NOMO-1 treated with DMSO at 0.1 percent for 48 hours (cell line): ENCODE results near the gene COL17A1.

Experiments used
- DNase-seq: peaks from one replicate; lab custom pipeline; 2025; ENCODE audit not compliant: unreplicated experiment; lab: John Stamatoyannopoulos, UW

COL17A1 gene

GRCh38 chr10:104085801-104086400 is at the start of gene COL17A1:
Gene COL17A1 (minus strand): TSS chr10:104085880. CDS start chr10:104080673, 5,207 bp downstream.
- no peak for DNase-seq

- DNase-seq: no peak
Observed at GRCh38 chr10:104130041-104130440, 44.4 kb upstream of the COL17A1 start.

GRCh38 chr10:104128214-104128613 is 42.5 kb upstream of the COL17A1 start:
- no peak for DNase-seq

GRCh38 chr10:104127411-104127810 is 41.7 kb upstream of the COL17A1 start:
- DNase-seq: no peak

- peak; percentile 5 for DNase-seq
Observed at GRCh38 chr10:104123397-104123796, 37.7 kb upstream of the COL17A1 start.

- no peak for DNase-seq
Observed at GRCh38 chr10:104122225-104123107, 36.8 kb upstream of the COL17A1 start.

- peak; percentile 98 for DNase-seq
Observed at GRCh38 chr10:104121485-104122224, 36.0 kb upstream of the COL17A1 start, which contains the start of gene SFR1. Gene SFR1 (plus strand): TSS chr10:104122171. CDS start chr10:104122184, 13 bp downstream.

- DNase-seq: peak; percentile 65
Observed at GRCh38 chr10:104120903-104121484, 35.3 kb upstream of the COL17A1 start.

- no peak for DNase-seq
Observed at GRCh38 chr10:104120512-104120902, 34.8 kb upstream of the COL17A1 start.

GRCh38 chr10:104119996-104120395 is 34.3 kb upstream of the COL17A1 start:
- no peak for DNase-seq

GRCh38 chr10:104117839-104118323 is 32.2 kb upstream of the COL17A1 start:
- DNase-seq: no peak

GRCh38 chr10:104113376-104113956 is 27.8 kb upstream of the COL17A1 start:
- peak; percentile 2 for DNase-seq

GRCh38 chr10:104109908-104110662 is 24.4 kb upstream of the COL17A1 start:
- peak; percentile 17 for DNase-seq

- DNase-seq: no peak
Observed at GRCh38 chr10:104104926-104105325, 19.2 kb upstream of the COL17A1 start.

- no peak for DNase-seq
Observed at GRCh38 chr10:104104418-104104817, 18.7 kb upstream of the COL17A1 start.

- DNase-seq: no peak
Observed at GRCh38 chr10:104103956-104104355, 18.3 kb upstream of the COL17A1 start.

GRCh38 chr10:104101902-104102301 is 16.2 kb upstream of the COL17A1 start:
- no peak for DNase-seq

- no peak for DNase-seq
Observed at GRCh38 chr10:104100795-104101194, 15.1 kb upstream of the COL17A1 start.

GRCh38 chr10:104099941-104100340 is 14.3 kb upstream of the COL17A1 start:
- DNase-seq: no peak

GRCh38 chr10:104099269-104099668 is 13.6 kb upstream of the COL17A1 start:
- DNase-seq: no peak
